ENCODE measurements around the gene ZNF324.

DNA sequence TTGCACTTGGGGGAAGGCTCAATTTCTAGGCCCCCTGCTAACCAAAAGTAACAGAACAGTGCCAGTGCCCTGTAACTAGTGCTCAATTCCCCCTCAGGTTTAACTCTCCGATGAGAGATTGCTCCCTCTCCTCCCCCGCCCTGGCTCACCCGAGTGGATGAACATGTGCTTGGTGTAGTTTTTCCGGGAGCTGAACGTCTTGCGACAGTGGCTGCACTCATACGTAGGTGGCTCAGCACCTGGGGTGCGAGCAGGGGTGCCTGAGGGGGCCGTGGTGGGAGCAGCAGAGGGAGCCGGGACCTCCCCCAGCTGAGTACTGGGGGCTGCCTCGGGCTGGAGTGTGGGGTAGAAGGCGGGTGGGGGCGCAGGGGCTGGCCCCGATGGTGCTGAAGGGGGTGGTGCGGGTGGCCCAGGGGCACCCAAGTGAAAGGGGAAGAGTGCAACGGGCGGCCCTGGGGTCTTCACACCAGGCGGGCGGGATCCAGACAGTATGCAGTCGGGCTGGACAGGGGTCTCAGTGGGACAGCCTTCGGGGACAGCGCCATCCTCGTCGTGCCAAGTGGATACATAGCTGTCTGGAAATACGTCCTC lies 49.5 kb downstream of the ZNF324 start:
- no peak for TF ChIP-seq EP300 (IDR thresholded peaks at IDR 0.05)
- TF ChIP-seq, protein P1, sequence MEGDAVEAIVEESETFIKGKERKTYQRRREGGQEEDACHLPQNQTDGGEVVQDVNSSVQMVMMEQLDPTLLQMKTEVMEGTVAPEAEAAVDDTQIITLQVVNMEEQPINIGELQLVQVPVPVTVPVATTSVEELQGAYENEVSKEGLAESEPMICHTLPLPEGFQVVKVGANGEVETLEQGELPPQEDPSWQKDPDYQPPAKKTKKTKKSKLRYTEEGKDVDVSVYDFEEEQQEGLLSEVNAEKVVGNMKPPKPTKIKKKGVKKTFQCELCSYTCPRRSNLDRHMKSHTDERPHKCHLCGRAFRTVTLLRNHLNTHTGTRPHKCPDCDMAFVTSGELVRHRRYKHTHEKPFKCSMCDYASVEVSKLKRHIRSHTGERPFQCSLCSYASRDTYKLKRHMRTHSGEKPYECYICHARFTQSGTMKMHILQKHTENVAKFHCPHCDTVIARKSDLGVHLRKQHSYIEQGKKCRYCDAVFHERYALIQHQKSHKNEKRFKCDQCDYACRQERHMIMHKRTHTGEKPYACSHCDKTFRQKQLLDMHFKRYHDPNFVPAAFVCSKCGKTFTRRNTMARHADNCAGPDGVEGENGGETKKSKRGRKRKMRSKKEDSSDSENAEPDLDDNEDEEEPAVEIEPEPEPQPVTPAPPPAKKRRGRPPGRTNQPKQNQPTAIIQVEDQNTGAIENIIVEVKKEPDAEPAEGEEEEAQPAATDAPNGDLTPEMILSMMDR (IDR thresholded peaks at IDR 0.05), result no peak

All from upper lobe of left lung (tissue), 4 donors.